Measurements from ENCODE around the gene SELPLG.
"Not testable (repeated sequence)": the region's sequence is repeated elsewhere in the genome, so short reads cannot be mapped to it uniquely, and the experiment has no call there.

Gene SELPLG

DNA sequence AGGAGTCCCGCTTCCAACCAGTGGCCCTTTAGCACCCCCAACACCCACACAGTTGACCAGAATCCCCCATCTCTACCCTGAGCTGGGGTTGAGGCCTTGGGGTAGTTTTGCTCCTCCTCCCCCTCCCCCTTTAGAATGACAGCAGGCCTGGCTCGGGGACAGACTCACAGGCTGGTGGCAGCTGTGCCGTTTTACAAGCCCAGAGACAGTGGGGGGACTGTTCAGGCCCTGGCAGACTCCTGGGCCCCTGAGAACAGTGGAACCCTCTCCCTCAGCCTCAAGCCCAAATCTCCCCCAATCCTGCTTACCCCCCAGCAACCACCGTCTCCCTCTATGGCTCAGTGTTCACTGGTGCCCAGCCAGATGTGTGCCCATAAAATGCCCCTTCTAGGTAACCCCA is 45.9 kb downstream of the SELPLG start:
- DNase-seq = no peak

DNA sequence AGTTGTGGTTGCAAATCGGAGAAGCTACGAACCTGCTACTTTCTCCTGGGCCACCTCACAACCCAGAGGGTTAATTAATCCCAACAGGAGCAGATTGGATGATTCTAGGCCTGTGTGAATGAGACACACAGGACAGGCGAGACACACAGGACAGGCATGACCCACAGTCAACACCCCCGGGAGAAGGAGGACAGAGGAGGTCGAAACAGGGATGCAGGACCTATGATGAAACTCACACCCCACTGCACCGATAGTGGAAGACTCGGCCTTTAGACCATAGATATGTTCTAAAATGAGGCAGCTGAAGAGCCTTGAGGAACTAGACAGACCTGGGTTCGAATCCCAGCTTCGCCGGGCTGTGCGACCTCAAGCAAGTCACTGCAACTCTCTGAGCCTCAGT is 47.4 kb downstream of the SELPLG start:
- DNase-seq = no peak

DNA sequence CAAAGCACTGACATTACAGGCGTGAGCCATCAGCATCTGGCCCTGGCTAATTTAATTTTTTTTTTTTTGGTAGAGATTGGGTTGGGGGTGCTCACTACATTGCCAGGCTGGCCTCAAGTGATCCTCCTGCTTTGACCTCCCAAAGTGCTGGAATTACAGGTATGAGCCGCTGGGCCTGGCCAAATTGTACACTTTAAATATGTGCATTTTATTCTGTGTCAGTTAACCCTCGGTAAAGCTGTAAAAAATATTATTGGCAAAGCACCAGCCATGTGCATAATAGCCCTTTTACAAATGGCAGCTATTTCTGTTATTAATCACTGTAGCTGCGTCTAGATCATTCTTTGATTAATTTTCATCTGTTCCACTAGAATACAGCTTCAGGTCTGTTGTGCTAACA is 47.8 kb downstream of the SELPLG start:
- no peak for DNase-seq

DNA sequence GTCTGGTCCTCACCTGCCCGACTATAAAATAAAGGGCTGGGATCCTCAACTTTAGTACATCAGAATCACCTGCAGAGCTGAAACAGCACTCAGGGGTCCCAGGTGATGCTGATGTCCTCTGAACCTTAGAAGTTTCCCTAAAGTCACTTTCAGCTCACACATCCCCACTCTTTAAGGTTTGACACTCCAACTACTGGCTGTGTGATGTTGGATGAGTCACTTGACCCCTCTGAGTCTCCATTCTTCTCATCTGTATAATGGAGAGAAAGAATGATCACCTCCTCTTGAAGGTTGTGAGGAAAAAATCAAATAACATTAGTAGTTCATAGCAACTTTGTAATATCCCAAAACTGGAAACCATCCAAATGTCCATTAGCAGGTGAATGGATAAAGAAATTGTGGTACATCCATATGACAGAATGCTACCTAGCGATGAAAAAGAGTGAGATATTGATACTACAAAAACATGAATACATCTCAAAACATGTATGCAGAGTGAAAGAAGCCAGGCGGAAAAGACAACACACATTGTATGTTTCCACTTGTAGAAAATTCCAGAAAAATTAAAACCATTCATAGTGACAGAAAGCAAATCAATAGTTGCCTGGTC is 49.1 kb downstream of the SELPLG start:
- DNase-seq = no peak

DNA sequence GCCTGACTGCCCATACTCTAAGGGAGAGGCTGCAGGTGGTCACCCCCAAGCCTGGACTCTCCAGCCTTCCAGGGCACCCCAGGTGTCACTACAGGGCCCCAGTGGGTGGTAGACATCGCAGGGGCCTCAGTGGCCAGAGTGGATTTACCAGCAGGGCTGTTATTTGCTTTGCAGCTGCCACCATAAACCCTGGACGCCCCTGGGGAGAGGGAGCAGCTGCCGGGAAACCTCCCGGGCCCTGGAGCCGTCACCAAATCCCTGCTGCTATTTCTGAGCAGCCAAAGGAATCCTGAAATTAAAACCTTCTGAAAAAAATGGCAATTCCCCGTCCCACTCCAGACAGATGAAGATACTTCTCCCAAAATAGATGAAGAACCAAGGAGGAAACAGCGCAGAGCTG is 49.7 kb downstream of the SELPLG start:
- DNase-seq = no peak

DNA sequence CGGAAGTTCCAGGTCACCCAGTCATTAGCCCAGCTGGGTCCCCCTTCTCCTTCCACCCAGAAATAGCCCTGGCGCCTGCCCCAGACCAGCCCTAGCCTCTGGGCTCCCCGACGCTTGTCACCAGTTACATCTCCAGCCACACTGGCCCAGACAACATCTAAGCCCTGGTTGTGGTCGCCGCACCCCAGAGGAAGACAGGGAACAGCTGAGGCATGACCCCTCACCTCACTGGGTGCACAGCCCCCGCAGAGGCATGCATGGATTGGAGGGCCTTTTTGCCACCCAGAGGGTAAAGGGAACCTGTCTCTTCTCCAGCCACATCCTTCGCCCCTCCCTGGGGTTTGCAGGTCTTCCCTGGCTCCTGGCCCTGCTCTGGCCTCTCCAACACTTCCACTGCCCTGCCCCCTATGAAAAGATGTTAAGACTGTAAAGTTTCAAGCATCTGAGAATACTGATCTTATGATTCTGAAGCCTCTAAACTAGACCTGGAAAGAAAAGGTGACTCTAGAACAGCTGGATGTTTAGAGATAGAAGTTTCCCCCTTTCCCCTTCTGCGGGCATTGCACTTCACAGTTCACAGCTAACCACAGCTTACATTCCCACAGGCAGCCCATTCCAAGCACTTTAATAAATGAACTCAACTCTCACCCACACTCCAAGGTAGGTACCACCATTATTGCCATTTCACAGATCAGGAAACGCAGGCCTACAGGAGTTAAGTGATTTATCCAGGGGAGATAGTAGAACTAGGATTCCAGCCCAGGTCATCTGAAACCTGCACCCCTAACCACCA is 50.5 kb downstream of the SELPLG start:
- no peak for DNase-seq

DNA sequence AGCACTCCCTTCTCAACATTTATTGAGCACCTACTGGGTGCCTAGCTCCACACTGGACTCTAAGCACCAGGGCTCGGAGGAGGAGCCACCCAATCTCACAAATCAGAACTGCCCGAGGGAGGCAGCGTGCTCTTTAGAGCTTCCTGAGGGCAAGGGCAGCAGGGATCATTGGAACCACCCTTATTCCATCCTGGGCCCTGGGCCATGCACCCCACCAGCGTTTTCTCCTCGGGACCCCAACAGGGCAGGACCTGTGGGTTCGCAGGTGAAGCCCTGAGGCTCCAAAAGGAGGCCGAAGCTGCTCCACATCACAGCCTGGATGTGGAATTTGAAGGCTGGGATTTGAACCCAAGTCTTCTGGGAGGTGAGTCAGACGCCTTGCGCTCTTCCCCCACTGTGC is 51.2 kb downstream of the SELPLG start:
- DNase-seq = no peak

DNA sequence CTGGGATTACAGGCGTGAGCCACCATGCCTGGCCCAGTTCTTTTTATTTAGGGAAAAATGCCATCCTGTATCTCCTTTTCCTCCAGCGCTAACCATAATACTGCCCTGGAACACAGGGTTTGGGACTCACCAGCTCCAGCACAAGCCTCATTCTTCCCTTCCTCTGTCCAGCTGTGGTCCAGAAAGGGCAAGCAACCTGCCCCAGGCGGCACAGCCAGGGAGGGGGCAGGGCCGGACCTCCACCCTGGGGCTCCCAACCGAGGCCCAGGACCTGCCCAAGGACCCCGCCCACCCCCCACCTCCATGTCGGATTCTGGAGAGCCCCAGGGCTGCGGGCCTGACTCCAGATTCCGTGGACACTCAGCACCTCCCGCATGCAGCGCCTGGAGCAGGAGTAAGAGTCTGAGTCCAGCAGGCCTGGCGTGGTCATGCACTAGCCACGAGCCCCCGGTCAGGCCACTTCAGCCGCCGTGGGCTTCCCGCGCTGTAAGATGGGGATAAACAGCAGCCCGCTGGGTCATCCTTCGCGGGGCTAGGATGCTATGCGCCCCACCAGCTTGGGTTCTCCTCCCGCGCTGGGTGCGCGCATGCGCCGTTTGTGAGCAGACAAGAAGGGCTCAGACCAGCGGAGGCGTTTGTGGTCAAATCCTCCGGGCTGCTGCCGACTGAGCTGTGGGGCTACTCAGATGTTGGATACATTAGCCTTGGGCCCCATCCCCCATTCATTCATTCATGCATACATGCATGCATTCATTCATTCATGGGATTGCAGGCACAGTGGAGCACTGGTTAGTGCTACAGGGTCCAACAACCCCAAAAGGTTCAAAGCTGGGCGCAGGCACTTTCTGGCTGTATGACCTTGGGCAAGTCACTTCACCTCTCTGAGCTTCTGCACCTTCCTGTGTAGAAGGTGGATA is 52.1 kb downstream of the SELPLG start:
- DNase-seq = no peak

DNA sequence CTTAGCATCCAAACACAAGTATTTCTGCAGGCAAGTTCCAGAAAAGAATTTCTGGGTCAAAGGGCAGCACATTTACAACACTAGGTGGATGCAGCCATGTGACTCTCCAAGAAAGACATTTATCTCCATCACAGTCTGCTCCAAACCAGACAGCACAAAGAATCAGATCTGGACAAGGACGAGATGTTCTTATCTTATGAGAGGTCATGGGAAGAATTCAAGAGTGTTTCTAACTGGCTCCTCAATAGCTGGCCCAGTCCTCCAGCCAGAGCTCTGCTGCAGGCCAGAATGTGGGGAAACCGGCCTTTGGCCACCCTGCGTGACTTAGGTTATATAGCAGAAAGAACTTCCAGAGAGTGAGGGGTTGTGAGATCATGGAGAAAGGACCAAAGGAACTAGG is 53.2 kb downstream of the SELPLG start:
- DNase-seq = no peak

DNA sequence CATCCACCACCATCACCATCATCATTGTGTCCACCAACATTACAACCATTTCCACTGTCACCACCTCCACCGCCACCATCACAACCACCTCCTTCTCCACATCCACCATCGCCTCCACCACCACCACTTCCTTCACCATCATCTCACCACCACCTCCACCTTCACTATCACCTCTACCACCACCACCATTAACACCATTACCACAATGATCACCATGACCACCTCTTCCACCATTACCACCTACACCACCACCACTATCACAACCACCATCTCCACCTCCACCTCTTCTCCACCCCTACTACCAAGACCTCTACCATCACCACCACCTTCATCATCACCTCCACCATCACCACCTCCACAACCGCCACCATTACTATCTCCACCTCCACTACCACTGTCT is 54.9 kb downstream of the SELPLG start:
- no peak for DNase-seq

DNA sequence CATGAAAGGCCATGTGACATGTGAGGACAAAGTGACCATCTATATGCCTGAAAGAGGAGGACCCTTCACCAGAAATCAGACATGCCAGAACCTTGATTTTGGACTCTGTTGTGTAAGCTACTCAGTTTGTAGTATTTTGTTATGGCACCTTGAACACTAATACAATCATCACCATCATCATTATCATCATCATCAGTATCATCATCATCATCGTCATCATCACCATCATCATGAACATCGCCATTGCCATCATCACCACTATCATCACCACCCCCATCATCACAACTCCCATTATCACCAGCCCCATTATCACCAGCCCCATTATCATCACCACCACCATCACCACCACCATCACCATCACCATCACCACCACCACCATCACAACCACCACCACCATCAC is 55.4 kb downstream of the SELPLG start:
- DNase-seq = no peak

DNA sequence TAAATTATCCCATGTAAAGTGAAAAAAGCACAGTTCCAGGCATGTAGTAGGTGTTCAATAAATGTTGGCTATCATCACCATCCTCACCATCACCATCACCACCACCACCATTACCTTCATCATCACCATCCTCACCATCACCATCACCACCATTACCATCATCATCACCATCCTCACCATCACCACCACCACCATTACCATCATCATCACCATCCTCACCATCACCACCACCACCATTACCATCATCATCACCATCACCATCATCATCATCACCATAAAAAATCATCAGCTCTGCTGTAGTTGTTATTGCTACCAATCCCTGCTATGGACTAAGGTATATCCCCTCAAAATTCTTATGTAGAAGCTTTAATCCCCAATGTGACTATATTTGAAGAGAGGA is 56.2 kb downstream of the SELPLG start:
- no peak for DNase-seq

DNA sequence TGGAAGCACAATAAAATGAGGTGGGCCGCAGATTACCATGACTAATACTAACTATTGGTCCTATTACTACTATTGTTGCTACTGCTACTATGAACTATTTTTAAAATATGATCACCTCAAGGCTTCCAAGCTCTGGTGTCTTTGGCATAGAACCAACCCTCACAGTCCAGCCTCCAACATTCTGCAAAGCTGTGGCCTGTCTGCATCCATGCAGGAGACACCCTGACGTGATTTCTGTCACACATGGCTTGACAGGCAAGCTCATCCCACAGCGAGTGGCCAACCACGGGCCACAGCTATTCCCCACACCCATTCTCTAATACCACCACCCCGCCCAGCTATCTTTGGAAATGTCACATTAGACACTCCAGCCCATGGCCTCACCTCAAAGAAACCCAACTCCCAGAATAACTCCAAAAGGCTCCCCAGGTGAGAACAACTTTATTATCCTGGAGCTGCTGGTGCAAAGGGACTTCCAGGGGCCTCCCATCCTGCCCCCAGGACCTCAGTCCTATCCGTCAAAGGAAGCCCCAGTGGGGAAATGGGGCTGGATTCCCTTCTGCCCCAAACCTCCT is 56.9 kb downstream of the SELPLG start:
- DNase-seq = no peak

DNA sequence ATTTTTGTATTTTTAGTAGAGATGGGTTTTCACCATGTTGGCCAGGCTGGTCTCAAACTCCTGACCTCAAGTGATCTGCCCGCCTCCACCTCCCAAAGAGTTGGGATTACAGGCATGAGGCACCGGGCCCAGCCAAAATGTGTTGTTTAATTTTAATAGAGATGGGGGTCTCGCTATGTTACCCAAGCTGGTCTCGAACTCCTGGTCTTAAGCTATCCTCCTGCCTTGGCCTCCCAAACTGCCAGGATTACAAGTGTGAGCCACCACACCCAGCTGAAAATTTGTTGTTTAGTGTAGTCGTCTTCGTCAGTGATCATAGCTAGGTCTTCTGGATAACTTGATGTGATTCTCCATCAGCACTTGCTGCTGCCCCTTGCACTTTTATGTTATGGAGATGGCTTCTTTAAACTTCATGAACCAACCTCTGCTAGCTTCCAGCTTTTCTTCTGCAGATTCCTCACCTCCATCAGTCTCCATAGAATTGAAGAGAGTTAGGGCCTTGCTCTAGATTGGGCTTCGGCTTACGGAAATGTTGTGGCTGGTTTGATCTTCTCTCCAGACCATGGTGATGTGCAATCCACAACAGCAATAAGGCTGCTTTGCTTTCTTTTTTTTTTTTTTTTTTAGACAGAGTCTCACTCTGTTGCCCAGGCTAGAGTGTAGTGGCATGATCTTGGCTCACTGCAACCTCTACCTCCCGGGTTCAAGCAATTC is 58.3 kb downstream of the SELPLG start:
- no peak for DNase-seq

DNA sequence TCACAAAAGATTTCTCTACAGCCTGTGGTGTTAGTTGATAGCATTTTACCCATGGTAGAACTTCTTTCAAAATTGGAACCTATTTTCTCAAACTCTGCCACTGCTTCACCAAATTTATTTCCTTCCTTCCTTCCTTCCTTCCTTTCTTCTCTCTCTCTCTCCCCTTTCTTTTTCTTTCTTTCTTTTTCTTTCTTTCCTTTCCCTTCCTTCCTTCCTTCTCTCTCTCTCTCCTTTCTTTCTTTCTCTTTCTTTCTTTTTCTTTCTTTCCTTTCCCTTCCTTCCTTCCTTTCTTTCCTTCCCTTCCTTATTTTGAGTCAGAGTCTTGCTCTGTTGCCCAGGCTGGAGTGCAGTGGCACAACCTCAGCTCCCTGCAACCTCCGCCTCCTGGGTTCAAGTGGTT is 59.4 kb downstream of the SELPLG start:
- not testable (repeated sequence) for DNase-seq

DNA sequence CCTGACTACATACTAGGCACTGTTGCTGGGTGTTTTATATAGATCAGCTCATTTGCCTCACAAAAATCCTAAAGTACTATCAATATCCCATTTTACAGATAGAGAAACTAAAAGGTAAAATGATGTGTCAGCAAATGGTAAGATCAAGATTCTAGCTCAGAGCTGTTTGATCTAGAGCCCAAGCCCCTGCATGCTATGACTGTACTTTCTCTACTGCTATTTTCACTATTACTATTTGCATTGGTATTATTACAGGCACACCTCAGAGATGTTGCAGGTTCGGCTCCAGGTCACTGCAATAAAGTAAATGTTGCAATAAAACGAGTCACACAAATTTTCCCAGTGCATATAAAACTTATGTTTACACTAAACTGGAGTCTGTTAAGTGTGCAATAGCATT is 60.4 kb downstream of the SELPLG start:
- peak in 1 of 5 donors; percentile 74 for DNase-seq

DNA sequence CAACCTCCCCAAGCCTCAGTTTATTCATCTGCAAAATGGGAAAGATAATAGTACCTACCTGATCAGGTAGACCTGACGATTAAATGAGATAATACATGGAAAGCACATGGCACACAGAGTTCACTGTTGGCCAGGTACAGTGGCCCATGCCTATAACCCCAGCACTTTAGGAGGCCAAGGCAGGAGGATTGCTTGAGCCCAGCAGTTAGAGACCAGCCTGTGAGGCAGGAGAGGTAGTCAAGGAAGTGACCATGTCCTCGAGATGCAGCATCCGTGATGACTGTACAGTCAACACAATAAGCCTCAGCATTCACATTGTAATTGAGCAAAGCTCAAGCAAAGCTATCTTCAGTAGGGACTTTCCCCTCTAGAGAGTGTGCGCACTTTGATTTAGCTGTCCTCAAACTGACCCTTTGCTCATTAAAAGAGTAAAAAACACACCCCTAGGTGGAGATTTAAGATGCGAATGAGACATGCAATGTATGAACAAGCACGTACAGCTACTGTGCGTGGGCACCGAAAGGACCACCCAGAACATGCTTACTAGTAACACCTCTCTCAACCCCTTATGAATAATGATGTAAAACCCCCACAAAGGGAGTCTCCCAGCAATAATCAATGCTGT is 61.4 kb downstream of the SELPLG start:
- peak in 1 of 5 donors; percentile 38 for DNase-seq

Measured in T-helper 1 cell (primary cell).